GM19455 (cell line): ENCODE measurements around the gene REM1.
"Not testable (repeated sequence)": the region's sequence is repeated elsewhere in the genome, so short reads cannot be mapped to it uniquely, and the experiment has no call there.

Source experiments
- ATAC-seq: cut with Tn5 transposase; IDR thresholded peaks from one replicate; pipeline ENCODE4 v1.9.1; 2021; ENCODE audit not compliant: unreplicated experiment

The REM1 gene

DNA sequence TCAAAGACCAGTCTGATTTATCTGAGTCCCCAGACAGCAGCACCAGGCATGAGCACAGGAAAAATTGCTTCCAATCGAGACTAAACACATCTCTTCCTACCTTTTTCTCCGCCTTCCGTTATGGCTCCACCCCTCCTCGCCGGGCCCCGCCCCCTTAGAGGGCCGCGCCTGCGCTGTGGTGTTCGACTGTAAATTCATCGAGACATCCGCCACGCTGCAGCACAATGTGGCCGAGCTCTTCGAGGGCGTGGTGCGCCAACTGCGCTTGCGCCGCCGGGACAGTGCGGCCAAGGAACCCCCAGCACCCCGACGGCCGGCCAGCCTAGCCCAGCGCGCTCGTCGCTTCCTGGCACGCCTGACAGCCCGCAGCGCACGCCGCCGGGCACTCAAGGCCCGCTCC lies 8.9 kb downstream of the REM1 start:
- ATAC-seq: no peak

DNA sequence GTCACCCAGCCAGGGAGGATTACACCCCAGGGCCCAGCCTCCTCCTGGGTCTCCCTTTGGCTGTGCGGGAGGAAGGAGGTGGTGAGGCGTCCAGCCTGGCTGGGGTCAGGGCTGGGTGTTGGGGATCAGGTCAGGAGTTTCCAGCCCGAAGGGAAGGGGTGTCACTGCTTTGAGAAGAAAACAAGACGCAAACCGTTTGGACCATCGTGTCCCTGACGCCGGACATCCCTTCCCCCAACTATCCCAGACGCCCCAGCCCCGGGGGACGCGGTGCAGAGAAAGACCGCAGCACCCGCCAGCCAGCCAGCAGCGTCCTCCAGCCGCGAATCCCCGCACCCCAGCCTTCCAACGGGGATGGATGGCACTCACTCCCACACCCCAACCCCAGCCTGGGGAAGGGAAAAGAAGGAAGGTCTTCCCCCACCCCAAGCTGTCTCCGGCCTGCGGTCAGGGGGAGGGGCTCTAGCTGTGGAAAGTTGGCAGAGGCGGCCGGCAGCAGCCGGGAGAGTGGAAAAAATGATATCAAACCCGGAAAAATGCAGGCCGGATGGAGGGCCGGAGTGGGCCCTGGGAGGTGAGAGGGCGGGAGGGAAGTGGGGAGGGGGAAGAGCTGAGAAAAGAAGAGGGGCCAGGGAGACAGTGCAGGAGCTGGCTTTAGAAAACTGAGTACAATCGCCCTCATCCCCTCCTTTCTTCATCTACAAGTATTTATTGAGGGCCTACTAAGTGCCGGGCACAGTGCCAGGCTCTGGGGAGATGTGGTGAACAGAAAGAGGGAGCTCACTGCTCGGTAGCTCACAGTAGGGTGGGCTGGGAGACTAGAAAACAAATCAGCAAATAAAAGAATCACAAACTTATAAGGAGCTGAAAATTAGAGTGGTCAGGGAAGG lies 10.6 kb downstream of the REM1 start:
- no peak for ATAC-seq

DNA sequence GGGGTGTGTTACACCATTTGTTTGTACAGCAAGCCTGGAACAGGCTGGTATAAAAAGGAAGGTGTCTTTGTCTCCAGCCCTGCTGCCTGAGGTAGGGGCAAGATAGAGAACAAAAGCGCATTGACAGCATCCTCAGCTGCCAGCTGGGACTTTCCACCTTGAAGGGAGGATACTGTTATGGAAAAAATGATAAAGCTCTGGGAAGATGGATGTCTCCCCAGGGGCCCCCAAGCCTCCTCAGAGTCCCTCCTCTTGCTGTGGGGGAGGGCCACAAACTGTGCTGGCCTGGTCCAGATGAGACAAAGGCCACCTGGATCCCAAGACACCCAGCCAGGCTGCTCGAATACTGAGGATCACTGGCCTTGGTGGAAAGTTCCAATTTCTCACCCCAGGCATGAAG lies 13.0 kb downstream of the REM1 start:
- ATAC-seq: no peak

DNA sequence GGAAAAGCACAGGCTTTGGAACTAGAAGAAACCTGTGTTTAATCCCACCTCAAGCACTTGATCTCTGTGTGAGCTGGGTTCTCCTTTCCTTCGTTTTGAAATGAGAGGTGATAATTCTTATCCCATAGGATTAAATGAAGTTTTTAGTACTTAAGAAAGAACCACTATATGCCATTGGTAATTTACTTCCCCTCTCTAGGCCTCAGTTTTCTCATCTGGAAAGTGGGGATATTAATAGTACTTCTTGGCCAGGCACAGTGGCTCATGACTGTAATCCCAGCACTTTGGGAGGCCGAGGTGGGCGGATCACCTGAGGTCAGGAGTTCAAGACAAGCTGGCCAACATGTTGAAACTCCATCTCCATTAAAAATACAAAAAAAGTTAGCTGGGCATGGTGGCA lies 14.1 kb downstream of the REM1 start:
- ATAC-seq: no peak

DNA sequence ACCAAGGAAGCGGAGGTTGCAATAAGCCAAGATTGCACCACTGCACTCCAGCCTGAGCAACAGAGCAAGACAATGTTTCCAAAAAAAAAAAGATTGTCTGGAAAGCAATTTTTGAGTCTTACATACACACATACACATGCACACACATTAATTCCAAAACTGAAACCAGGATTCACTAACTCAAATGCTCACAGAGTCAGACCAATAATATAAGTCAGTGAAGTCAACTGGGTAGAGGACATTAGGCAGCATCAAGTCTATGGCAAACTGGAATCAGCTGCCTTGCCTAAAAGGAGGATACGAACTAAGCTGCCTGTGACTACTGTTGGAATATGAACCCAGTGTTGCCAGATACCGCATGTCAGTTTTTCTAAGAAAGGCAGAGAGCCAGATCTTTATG lies 15.7 kb downstream of the REM1 start:
- no peak for ATAC-seq

DNA sequence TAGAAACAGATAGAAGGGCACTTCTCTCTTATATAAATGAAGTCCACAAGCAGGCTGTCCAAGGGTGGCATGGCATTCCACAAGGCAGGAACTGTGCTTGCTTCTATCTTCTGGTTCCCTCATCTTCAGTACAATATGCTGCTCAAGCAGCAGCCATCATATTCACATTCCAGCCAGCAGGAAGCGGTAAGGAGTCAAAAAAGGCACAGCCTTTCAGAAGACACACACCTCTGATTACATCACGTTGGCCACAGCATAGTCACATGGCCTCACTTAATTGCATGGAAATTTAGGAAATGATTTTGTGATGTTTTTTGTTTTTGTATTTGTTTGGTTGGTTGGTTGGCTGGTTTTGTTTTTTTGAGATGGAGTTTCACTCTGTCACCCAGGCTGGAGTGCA lies 19.0 kb downstream of the REM1 start:
- no peak for ATAC-seq

DNA sequence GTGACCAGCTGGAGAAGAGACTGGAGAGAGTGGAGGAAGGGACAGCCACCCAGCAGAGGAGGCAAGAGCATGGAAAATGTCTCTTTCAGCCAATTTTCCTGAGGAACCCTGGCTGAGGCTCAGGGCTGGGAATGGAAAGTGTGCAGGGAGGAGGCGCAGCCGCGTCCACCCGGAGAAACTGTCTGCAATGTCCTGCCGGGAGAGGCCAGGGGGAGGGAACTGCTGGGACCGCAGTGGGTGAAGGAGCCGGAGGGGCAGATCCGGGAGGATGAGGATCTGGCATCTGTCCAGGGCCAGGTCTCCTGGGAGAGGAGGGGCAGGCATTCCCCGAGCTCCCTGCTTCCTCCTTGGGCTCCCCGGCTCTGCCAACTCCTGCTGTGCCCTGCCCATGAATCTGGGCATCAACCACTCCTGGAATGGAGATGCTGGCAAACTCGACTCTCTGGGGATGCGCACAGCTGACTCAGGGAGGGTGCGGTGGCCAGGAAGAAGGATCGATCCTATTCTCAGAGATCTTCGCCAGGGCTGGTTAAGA lies 21.7 kb downstream of the REM1 start:
- ATAC-seq: no peak

DNA sequence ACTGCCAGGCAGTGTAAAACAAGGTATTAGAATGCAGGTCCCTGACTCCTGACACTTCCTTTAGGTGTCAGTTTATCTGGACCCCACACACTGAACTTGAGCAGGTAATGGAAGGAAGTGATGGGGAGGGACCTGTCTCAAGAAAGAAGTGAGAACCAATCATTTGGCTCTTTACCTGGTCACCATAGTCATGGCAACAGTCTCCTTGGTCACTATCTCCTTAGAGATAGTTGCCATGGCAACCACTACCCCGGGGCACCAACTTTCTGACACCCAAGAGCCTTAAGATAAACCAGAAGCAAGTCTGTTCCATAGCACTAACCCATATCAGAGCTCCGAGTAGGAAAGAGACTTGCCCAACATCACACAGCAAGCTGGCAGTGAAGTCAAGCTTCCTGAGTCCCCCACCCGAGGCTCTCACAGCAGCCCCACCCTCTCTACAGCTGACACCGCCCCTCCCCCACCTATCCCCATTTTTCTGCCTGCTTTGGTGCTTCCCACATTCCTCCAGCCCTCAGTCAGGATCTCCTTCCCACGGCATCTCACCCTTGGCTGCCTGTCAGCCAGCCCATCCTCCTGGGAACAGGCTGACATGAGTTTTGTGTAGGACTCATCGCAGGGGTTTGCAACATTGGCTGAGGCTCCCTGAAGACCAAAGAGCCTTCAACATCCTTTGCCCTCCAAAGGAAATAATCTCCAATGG lies 22.9 kb downstream of the REM1 start:
- no peak for ATAC-seq

DNA sequence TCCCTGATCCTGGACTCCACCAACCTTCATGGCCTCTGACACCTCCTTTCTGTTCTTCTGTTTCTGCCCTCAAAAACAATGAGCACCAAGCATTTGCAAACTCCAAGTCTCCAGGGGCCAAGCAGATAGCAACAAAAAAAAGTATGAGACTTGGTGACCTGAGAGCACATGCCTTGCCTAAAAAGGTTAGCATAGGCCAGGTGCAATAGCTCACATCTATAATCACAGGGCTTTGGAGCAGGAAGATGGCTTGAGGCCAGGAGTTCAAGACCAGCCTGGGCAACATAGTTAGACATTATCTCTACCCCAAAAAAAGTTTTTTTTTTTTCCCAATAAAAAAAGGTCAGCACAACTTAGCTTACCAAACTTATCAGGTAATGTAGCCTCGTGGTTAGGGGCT lies 25.4 kb downstream of the REM1 start:
- no peak for ATAC-seq

DNA sequence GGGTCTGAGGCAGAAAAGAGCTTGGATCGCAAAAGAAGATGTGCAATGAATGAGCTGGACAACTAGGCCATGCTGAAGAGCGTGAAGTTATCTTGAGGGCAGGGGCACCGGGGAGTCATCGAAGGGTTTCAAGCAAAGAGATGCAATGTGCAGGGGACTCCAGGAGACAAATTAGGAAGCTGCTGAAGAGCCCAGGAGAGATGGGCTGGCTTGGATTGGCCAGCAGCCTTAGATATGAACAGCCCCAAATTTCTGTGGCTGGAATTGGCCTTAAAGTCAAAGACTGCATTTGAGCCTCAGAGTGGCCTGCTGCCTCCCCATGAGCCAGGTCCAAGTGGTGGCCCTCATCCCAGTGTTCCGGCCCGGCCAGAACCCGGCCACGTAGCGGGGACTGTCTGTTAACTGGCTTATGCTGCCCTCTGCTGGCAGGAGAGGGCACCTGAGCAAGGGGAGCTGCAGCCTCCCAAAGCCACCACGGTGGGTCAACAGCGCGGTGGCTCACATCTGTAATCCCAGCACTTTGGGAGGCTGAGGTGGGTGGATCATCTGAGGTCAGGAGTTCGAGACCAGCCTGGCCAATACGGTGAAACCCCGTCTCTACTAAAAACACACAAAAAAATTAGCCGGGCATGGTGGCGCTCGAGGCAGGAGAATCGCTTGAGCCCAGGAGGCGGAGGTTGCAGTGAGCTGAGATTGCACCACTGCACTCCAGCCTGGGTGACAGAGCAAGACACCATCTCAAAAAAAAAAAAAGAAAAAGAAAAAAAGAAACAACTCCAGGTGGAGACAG lies 28.0 kb downstream of the REM1 start:
- peak; percentile 85 for ATAC-seq

DNA sequence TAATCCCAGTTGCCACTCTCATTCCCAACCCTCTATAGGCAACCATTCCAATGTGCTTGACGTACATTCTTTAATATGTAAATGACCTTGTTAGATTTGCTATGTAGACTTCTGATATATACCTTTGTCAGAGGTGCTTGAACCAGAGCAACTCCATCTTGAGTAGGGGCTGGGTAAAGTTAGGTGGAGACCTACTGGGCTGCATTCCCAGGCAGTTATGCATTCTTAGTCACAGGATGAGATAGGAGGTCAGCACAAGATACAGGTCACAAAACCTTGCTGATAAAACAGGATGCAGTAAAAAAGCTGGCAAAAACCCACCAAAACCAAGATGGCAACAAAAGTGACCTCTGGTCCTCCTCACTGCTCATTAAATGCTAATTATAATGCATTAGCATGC lies 30.8 kb downstream of the REM1 start:
- no peak for ATAC-seq

DNA sequence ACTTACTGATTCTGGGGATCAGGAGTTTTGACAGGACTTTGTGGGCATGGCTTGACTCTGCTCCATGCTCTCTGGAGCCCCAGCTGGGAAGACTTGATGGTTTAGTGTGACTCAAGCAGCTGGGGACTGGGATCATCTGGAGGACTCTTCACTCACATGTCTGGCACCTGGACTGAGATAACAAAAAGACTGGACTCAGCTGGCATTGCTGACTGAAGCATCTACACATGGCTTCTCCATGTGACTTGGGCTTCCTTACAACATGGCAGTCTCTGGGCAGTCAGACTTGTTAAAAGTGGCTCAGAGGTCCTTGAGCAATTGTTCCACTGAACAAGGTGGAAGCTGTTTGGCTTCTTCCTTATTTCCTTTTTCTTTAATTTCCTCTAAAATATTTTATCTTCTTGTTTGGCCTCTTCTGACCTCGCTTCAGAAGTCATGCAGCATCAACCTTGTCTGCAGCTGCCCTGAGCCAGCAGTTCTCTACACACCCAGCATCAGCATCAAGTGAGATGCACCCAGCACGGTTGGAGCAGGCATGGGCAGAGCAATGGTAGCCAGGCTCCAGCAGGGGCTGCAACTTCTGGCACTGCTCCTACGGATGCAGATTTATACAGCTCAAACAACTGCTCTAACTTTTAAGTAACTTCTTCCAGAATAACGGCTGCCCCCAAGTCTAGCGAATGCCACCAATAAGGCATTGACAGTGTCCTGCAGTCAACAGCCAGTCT lies 33.6 kb downstream of the REM1 start:
- ATAC-seq: no peak

DNA sequence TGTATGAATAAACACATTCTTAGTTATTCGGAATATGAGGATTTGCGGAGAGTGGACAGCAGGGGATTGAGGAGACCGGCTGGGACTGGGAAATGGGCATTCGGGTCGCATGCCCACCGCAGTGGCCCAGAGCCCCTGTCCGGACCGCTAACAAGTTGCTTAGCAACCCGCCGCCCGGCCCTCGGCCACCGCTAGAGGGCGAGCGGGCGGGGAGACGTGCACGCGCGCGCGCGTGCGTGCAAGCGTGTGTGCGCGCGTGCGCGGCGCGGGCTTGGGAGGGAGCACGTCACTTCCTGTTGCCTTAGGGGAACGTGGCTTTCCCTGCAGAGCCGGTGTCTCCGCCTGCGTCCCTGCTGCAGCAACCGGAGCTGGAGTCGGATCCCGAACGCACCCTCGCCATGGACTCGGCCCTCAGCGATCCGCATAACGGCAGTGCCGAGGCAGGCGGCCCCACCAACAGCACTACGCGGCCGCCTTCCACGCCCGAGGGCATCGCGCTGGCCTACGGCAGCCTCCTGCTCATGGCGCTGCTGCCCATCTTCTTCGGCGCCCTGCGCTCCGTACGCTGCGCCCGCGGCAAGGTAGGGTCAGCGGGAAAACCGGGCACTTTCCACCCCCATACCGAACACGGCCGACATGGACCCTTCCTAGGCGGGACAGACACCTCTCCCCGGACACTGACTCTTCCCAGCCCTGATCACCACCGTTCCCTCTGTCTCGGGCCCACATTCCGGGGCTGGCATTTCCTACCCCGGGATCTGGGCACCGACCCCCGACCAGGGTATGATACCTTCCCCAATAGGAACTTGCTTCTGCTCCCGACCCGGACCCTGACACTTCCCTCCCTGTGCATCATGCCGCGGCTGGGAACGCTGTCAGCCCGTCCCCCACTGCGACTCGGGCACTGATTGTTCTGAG lies 39.3 kb downstream of the REM1 start, which contains the start of gene HM13:
TSS of gene HM13 (plus strand) at position 289 of the 918 bp plus-strand sequence. CDS start at position 399, 110 bp downstream.
- ATAC-seq: peak; percentile 80

DNA sequence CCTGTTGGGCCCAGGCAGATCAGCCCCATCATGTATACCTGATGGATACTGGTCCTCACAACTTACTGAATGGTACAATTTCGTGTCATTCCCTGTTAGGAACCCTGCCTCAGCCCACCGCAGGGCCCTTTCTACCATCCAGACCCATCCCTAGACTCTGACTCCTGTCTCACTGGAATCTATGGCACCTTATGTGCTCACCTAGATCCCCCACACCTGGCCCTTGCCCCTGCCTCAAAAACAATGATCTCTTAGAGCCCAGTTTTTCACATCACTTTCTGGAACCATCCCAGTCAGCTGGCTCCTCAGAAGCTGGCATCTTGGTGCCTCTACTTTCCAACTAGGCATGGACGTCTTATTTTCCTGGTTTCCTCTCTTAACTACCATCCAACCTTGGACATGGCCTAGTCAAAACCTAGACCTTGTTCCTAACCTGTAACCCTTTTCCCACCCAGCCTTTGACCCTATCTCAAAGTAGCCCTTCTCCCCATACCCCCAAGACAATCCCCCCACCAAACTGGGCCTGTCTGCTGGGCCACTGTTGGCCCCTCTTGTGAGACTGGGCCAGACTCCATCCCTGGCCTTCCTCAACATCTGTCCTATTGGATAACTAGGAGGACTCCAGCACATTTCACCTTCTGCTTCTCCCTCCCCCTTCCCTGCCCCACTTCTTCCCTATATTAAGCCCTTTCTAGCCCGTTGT lies 40.1 kb downstream of the REM1 start:
- ATAC-seq: peak; percentile 6

DNA sequence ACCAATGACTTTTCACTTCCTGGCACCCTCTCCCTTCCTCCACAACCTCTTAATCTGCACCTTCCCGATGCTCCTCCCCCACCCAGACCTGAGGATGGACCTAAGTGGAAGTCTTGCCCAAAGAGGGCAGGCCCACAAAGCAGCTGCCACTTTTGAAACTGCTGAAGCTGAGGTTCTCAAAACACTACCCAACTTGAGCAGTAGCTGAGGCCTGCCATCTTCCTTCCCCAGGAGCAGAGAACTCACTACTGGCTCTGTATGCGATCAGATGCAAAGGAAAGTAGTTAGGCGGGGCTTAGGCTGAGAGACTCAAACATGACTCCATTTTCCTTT lies 40.7 kb downstream of the REM1 start:
- ATAC-seq: no peak

DNA sequence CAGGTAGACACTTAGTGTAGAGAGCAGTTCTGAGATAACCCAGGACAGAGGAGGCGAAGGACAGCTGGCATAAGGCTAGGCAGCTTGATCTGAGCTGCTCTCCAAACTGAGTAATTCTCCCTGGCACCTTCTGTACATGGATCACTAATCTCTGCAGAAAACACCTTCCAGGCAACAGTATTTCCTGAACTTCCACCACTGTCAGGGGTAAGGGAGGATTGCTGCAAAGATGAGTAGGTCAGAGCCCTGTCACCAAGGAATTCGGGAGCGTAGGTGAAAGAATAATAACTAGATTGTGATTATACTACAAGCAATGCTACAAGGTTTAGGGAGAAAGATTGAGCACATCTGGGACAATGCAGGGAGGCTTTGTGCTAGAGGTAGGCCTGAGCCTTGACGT lies 41.1 kb downstream of the REM1 start:
- ATAC-seq: no peak

DNA sequence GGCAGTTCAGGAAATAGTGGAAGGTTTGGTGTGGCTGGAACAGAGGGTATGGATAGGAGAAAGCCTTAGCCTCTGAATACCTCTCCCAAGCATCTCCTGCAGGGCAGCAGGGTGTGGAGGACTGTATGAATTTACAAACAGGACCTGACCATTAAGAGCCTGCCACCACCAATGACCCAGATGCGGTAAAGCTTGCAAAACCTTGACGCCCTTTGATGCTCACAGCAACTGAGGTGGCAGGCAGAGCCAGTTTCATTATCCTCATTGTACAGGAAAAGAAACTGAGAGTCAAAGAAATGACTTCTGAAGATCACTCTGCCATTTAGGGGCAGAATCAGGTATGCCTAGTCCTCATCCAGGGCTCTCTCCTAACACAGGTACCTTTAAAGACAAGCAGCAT lies 41.6 kb downstream of the REM1 start:
- ATAC-seq: no peak

DNA sequence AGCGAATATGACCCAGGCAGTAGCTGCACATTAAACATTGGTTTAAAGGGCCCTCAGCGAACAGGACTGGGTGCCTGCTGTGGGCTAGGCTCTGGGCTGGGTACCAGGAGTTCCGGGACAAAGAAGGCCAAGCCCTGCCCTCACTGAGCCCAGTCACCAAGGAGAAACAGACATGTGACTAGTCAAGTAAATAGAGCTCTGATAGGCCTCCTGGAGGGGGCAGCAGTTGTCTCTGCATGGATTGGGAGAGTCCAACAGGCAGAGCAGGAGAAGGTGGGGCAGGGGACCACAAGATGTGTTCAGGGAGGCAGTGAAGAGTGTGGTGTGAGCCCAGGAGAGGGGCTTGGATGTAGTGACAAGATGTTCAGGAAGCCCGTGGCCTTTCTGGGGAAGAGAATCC lies 42.3 kb downstream of the REM1 start:
- no peak for ATAC-seq

DNA sequence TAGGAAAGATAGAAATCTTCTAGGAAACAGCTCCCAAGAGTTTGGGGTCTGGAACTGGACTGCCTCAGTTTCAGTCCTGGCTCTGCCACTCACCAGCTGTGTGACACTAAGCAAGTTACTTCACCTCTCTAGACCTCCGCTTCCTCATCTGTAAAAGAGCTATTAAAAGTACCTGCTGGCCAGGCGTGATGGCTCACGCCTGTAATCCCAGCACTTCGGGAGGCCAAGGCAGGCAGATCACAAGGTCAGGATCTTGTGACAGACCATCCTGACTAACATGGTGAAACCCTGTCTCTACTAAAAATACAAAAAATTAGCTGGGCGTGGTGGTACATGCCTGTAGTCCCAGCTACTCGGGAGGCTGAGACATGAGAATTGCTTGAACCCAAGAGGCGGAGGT lies 46.2 kb downstream of the REM1 start:
- ATAC-seq: not testable (repeated sequence)
